ENCODE results near the gene HBQ1.
"Not testable (repeated sequence)": the region's sequence is repeated elsewhere in the genome, so short reads cannot be mapped to it uniquely, and the experiment has no call there.

HBQ1 gene

GRCh38 chr16:211631-212180, 31.4 kb downstream of the HBQ1 start:
- not testable (repeated sequence) for DNase-seq (ENCODE audit: low spot score)

- no peak for DNase-seq (ENCODE audit: low spot score)
Observed at GRCh38 chr16:212999-213398, 32.7 kb downstream of the HBQ1 start.

DNA sequence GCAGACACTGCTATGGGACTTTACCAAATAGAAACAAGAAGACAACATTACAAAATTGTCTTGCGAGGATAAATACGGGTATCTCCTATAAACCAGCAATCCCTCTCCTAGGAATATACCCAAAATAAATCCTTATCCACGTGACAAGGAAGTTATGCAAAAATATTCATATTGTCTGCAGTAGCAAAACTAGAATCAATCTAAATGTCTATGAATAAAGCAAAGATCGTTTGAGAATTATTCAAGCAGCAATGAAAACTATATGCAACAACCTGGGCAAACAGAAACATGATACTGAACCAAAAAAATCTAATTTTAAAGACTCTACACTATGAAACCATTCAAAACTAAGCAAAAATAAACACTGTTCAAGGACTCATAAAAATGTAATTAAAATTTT, 39.8 kb downstream of the HBQ1 start:
- no peak for DNase-seq (ENCODE audit: low spot score)

- no peak for DNase-seq (ENCODE audit: low spot score)
Observed at GRCh38 chr16:228151-228851, 48.0 kb downstream of the HBQ1 start.

DNA sequence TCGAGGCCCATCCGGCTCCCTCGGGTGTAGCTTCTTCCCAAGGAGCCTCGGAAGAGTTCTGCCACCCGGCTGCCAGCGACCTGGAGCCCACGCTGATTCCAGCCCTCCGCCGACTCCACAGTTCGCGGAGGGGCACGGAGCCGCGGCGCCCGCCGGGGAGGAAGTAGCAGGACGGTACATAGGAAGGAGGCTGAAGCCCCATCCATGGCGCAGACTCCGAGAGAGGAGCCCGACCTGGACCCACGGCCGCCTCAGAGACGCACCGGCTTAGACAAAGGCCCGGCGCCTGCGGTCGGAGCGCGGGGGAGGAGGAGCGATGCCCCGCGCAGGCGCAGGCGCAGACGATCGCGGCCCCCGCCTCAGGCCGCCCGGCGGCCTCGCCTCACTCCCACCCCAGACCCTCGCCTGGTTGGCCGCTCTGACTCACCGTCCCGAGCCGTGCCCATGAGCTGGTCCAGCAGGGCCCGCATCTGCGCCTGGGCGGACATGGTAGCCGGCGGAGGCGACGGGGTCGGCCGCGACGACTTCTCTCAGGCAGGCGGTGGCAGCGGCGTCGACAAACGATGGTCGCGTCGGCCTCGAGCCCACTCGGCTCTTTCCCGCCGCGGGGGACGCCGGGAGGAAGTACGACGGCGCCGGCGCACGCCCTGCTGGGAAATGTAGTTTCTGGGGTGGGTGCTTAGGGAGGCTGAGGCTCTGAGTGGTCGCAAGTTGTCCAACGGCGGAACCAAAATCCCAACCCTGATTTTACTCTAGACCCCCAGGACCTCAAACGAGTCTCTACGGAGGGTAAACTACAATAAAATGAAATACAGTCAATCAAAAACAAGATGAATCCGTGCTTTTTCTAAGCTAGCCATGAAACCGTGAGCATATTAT, 48.8 kb downstream of the HBQ1 start, which contains the start of gene LUC7L:
Gene LUC7L, minus strand, starts transcription at position 598 of the 879 bp plus-strand sequence. Its CDS starts 110 bp downstream, at position 488.
- peak; percentile 96 for DNase-seq (ENCODE audit: low spot score)

DNA sequence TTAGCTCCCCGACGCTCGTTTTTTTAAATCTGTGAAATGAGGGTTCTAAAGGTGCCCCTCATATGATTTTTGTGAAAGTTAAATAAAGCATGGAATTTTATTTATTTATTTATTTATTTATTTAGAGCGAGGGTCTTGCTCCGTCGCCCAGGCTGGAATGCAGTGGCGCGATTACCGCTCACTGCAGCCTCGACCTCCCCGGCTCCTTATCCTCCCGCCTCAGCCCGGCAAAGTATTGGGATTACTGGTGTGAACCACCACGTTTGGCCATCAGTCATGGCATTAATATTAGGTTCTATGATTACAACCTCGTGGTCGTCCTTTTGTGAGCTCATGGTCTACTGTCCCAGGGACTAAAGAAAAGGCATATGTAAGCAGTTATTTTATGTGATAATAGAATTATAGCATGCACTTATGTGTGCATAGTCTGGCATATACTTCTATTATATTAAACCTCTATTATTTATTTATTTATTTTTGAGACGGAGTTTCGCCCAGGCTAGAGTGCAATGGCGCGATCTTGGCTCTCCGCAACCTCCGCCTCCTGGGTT, 49.5 kb downstream of the HBQ1 start:
- no peak for DNase-seq (ENCODE audit: low spot score)

DNA sequence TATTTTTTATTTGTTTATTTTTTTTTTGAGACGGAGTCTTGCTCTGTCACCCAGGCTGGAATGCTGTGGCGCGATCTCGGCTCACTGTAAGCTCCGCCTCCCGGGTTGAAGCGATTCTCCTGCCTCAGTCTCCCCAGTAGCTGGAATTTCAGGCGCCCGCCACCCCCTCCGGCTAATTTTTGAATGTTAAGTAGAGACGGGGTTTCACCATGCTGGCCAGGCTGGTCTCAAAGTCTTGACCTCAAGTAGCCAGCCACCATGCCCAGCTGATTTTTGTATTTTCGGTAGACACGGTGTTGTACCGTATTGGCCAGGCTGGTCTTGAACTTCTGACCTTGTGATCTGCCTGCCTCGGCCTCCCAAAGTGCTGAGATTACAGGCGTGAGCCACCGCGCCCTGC, 50.1 kb downstream of the HBQ1 start:
- DNase-seq (ENCODE audit: low spot score), result not testable (repeated sequence)
